B cell (primary cell): ENCODE measurements around the gene MYH7. TPM values are rescaled to one million over a fixed set of nuclear protein-coding genes. Genes with fewer than 3 reads are reported as not detected.

ENCODE experiments used
- ATAC-seq: fragments of 200-7000 bp; cut with Tn5 transposase; one replicate; pipeline ENCODE4 v1.10.0; 2021; ENCODE audit warnings: low read depth, mild to moderate bottlenecking, moderate number of reproducible peaks, moderate library complexity
- CTCF ChIA-PET: fragments of 350-600 bp; sonication (Branson Sonifier 250); formaldehyde crosslinking; loops from one replicate; lab custom pipeline; 2021; ENCODE audit warnings: antibody characterized with exemption, inconsistent platforms; lab: Charles Lee
- POLR2A ChIA-PET: fragments of 350-600 bp; sonication (Branson Sonifier 250); formaldehyde crosslinking; loops from one replicate; lab custom pipeline; 2021; ENCODE audit warnings: antibody characterized with exemption; lab: Charles Lee
- DNase-seq: peaks from one replicate; pipeline ENCODE4 v3.0.0; 2013
- H2AFZ ChIP-seq: 2 replicates; pipeline ENCODE4 v1.6.1; 2012; ENCODE audit warnings: mild to moderate bottlenecking, low read depth, low read length; ENCODE audit not compliant: insufficient read depth, poor library complexity, severe bottlenecking
- H3K27ac ChIP-seq, 2 donors: 1 replicate in 1 of 2; 2 replicates in 1 of 2; pipeline ENCODE4 v1.5.1; 2012 to 2013; ENCODE audit warnings: low read length in 2 of 2, mild to moderate bottlenecking in 2 of 2, moderate library complexity in 1 of 2
- H3K27me3 ChIP-seq, 4 experiments: fragments of 200-600 bp in 1 of 4; sonication (generic) in 1 of 4; replicated peaks in 1 of 4; 1 replicate in 2 of 4; 2 replicates in 2 of 4; pipeline versions ENCODE4 v1.6.1 to v1.7.0; 2013 to 2016; ENCODE audit warnings: low read length in 3 of 4, mild to moderate bottlenecking in 2 of 4, mixed read lengths in 1 of 4, moderate library complexity in 1 of 4; ENCODE audit not compliant: insufficient read depth in 4 of 4, control insufficient read depth in 3 of 4; ENCODE audit errors: control extremely low read depth in 1 of 4
- H3K36me3 ChIP-seq, 2 experiments: replicated peaks in 1 of 2; 1 replicate in 1 of 2; 2 replicates in 1 of 2; pipeline versions ENCODE4 v1.6.1 to v1.7.1; 2013; ENCODE audit warnings: low read length in 1 of 2; ENCODE audit not compliant: insufficient read depth in 2 of 2, control insufficient read depth in 1 of 2; ENCODE audit errors: control extremely low read depth in 1 of 2, extremely low read depth in 1 of 2
- H3K4me1 ChIP-seq, 2 donors: fragments of 200-600 bp in 1 of 2; sonication (generic) in 1 of 2; 1 replicate in 1 of 2; 2 replicates in 1 of 2; pipeline versions ENCODE4 v1.5.1 to v1.6.1; 2013 to 2017; ENCODE audit warnings: low read length in 2 of 2; ENCODE audit not compliant: control insufficient read depth in 2 of 2, insufficient read depth in 2 of 2
- H3K4me2 ChIP-seq: replicated peaks from 2 replicates; pipeline ENCODE3; 2012; ENCODE audit warnings: mild to moderate bottlenecking, low read depth, low read length; ENCODE audit not compliant: poor library complexity, severe bottlenecking
- H3K4me3 ChIP-seq, 5 experiments: fragments of 200-600 bp in 1 of 5; sonication (generic) in 1 of 5; 1 replicate in 3 of 5; 2 replicates in 2 of 5; pipeline versions ENCODE4 v1.5.1 to v1.7.0; 2011 to 2016; ENCODE audit warnings: low read length in 4 of 5, mild to moderate bottlenecking in 4 of 5, low read depth in 2 of 5, control low read depth in 1 of 5, moderate library complexity in 1 of 5; ENCODE audit not compliant: insufficient read depth in 1 of 5; ENCODE audit errors: control extremely low read depth in 1 of 5, extremely low read depth in 1 of 5
- H3K79me2 ChIP-seq: fragments of 200-600 bp; sonication (generic); one replicate; pipeline ENCODE4 v1.6.0; 2016; ENCODE audit warnings: low read length; ENCODE audit not compliant: control insufficient read depth, insufficient read depth
- H3K9ac ChIP-seq: fragments of 200-600 bp; sonication (generic); 2 replicates; pipeline ENCODE4 v1.6.1; 2017; ENCODE audit warnings: mild to moderate bottlenecking, low read length, moderate library complexity
- H3K9me3 ChIP-seq, 3 donors: one replicate each; pipeline versions ENCODE4 v1.6.1 to v1.7.1; 2013; ENCODE audit warnings: low read length in 2 of 3; ENCODE audit not compliant: control insufficient read depth in 2 of 3, insufficient read depth in 1 of 3; ENCODE audit errors: control extremely low read depth in 1 of 3
- H4K20me1 ChIP-seq: 2 replicates; pipeline ENCODE4 v1.6.0; 2012; ENCODE audit warnings: mild to moderate bottlenecking, low read length; ENCODE audit not compliant: insufficient read depth, control insufficient read depth, poor library complexity, severe bottlenecking
- H3K27ac Mint-ChIP-seq: one replicate; pipeline ENCODE4 v1.8.0; 2021; ENCODE audit warnings: mixed read lengths
- H3K27me3 Mint-ChIP-seq: one replicate; pipeline ENCODE4 v1.8.0; 2021; ENCODE audit warnings: mixed read lengths
- H3K4me1 Mint-ChIP-seq: one replicate; pipeline ENCODE4 v1.8.0; 2021; ENCODE audit warnings: mixed read lengths
- H3K4me3 Mint-ChIP-seq: one replicate; pipeline ENCODE4 v1.8.0; 2021; ENCODE audit warnings: mixed read lengths
- H3K9me3 Mint-ChIP-seq: one replicate; pipeline ENCODE4 v1.8.0; 2022; ENCODE audit warnings: mixed read lengths; ENCODE audit not compliant: insufficient read depth
- CTCF ChIP-seq: fragments of 200-600 bp; IDR thresholded peaks from one replicate; pipeline ENCODE4 v1.8.0; 2022; ENCODE audit warnings: antibody characterized with exemption, mild to moderate bottlenecking
- EZH2 ChIP-seq: IDR thresholded peaks from 2 replicates; pipeline ENCODE4 v1.6.1; 2012; ENCODE audit warnings: borderline replicate concordance, low read depth, mild to moderate bottlenecking, moderate library complexity, low read length; ENCODE audit not compliant: insufficient read depth, poor library complexity, severe bottlenecking
- WGBS: methylation state at CpG from one replicate; pipeline ENCODE4 v1.1.5; 2013; ENCODE audit warnings: missing lambda C conversion rate; ENCODE audit not compliant: insufficient coverage; 5-methylcytosine and 5-hydroxymethylcytosine counted together
- intact Hi-C: fragments of 100-400 bp; cut with micrococcal nuclease; formaldehyde crosslinking; loops from one replicate; pipeline ENCODE4 v1.10.0; 2022
- polyA plus RNA-seq: library from polyadenylated mRNA; depleted of rRNA; stranded (reverse); fragments of >200 nt; gene quantifications from 2 replicates; pipeline ENCODE4 v1.2.3, GENCODE V29; 2012
- total RNA-seq, 2 donors: library from RNA; stranded (reverse); fragments of 120-200 nt in 1 of 2; gene quantifications; 1 replicate in 1 of 2; 2 replicates in 1 of 2; pipeline versions ENCODE4 v1.2.3 to v1.2.4, GENCODE V29; 2013 to 2022

Gene MYH7
- total and polyA plus RNA-seq, 2 donors (not counting 1 experiment from before 2014, with no cell fraction given): not detected

GRCh38 chr14:23413681-23414080, 21.8 kb downstream of the MYH7 start:
- no peak overlapping the region for H3K4me2 ChIP-seq
- no peak for ATAC-seq
- Mint-ChIP-seq H3K4me1 (no peaks in the 10 kb centered on the region), H3K27ac (no peak overlapping the region), H3K27me3 (peaks cover 58% of the 10 kb centered on the region), H3K9me3 (no peaks in the 10 kb centered on the region), H3K4me3 (no peak overlapping the region)
- H4K20me1 ChIP-seq: no peaks in the 10 kb centered on the region
- no peak overlapping the region for H3K27ac ChIP-seq
- ChIA-PET CTCF (no interaction called here), POLR2A (no interaction called here)
- WGBS: 85% methylated on average over 7 of the region's 16 CpGs
- no peaks in the 10 kb centered on the region for H3K9me3 ChIP-seq
- no peaks in the 10 kb centered on the region for H3K36me3 ChIP-seq
- no peak overlapping the region for H3K4me3 ChIP-seq
- intact Hi-C loops: no loop called here
- no peak overlapping the region for H2AFZ ChIP-seq
- no peak overlapping the region for H3K9ac ChIP-seq
- no peak for DNase-seq
- peaks cover 0 to 7% (median 2%) of the 10 kb centered on the region in 4 experiments for H3K27me3 ChIP-seq
- no peaks in the 10 kb centered on the region for H3K4me1 ChIP-seq
- H3K79me2 ChIP-seq: no peaks in the 10 kb centered on the region
- TF ChIP-seq EZH2 (no peak), CTCF (no peak)

- Mint-ChIP-seq H3K27ac (no peak overlapping the region), H3K4me3 (no peak overlapping the region), H3K4me1 (peaks cover 5% of the 10 kb centered on the region), H3K27me3 (peaks cover 65% of the 10 kb centered on the region), H3K9me3 (no peaks in the 10 kb centered on the region)
- Histone ChIP-seq H3K27me3 (peaks cover 0 to 21% (median 8%) of the 10 kb centered on the region in 4 experiments), H2AFZ (no peak overlapping the region), H3K9me3 (no peaks in the 10 kb centered on the region), H3K4me3 (no peak overlapping the region), H3K4me2 (no peak overlapping the region), H3K4me1 (no peaks in the 10 kb centered on the region), H3K27ac (no peak overlapping the region), H3K36me3 (no peaks in the 10 kb centered on the region), H3K9ac (no peak overlapping the region), H4K20me1 (no peaks in the 10 kb centered on the region), H3K79me2 (no peaks in the 10 kb centered on the region)
- ATAC-seq (no peak), DNase-seq (no peak)
- POLR2A ChIA-PET: no interaction called here
- TF ChIP-seq CTCF (no peak), EZH2 (no peak)
- CTCF ChIA-PET: no interaction called here
- intact Hi-C loops: no loop called here
- WGBS: 87% methylated on average over 12 of the region's 14 CpGs
Measured at GRCh38 chr14:23411563-23412525, 23.6 kb downstream of the MYH7 start.
